ENCODE results near the gene MLLT6.
A peak's percentile ranks its signal among the peaks of the same experiment; 100 is the strongest.

MLLT6 gene

DNA sequence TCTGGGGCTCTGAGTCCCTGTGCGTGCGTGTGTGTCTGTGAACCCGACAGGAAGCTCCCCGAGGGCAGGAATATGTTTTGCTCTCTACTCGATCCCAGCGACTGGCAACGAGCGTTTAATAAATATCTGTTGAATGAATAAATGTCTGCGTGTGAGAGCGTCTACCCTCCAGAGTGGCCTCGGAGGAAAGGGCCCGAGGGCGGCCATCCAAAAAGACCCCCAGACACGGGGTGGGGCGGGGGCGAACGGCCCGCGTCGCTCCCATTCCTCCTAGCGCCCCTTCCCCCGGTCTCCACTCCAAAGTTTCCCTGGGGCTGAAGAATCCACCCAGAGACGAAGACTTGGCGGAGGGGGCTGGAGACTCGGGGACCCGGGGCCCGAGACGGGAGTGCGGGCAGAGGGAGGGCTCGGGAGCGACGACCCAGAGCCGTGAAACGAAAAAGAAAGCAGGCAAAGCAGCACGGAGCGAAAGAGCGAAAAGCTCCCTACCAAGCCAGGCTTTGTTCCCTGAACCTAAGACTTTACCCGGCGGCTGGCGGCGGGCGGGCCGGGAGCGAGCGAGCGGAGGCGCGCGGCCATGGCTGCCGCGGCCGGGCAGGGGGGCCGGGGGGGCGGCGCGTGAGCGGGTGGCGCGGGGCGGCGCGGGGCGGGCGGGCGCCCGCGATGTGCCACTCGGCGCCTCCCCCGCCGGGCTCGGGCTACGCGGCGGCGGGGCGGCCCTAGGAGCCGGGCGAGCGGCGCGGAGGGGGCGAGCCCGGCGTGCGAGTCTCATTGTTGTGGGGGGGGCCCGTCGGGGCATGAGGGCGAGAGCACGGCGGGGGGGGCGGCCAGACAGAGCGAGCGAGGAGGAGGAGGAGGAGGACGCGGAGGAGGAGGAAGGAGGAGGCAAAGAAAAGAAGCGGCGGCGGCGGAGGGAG is at the start of gene MLLT6:
Gene MLLT6, plus strand, starts transcription at position 668 of the 917 bp plus-strand sequence. CDS start 360 bp downstream, outside the sequence.
- peak; percentile 86 for DNase-seq

DNA sequence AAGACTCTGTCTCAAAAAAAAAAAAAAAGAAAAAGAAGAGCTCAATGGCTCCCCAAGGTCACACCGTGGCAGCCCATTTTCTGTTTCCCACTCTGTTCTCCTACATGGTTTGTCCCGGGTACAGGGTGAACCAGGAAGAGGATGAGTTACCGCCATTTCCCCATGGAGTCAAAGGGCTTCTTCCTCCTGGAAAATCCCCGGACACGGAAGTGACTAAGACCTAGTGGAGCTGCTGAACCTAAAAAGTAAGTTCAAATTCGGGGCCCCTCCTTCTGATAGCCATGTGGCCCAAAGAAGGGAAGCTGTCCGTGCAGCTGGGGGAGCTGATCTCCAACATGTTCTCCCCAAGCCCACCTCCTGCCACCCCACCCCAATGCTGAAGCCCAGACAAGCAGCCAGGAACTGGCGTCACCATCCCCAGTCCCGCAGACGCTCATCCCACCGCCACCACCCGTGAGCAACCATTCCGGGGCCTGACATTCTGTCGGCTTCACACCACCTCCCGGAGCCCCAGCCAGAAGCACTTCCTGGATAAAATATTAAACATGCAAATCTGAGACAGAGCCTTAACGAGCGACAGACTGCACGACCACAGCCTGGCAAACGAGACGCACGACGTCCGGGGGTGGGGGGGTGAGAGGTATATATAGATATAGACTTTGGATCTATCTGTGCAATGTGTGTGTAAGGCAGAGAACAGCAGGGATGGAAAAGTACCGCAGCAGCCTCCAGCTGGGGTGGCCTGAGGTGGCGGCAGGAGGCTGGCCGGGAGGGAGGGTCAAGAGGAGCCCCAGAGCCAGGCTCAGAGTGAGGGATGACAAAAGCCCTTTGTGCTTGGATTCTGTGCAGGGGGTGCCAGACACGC is 47.9 kb upstream of the MLLT6 start:
- no peak for DNase-seq

DNA sequence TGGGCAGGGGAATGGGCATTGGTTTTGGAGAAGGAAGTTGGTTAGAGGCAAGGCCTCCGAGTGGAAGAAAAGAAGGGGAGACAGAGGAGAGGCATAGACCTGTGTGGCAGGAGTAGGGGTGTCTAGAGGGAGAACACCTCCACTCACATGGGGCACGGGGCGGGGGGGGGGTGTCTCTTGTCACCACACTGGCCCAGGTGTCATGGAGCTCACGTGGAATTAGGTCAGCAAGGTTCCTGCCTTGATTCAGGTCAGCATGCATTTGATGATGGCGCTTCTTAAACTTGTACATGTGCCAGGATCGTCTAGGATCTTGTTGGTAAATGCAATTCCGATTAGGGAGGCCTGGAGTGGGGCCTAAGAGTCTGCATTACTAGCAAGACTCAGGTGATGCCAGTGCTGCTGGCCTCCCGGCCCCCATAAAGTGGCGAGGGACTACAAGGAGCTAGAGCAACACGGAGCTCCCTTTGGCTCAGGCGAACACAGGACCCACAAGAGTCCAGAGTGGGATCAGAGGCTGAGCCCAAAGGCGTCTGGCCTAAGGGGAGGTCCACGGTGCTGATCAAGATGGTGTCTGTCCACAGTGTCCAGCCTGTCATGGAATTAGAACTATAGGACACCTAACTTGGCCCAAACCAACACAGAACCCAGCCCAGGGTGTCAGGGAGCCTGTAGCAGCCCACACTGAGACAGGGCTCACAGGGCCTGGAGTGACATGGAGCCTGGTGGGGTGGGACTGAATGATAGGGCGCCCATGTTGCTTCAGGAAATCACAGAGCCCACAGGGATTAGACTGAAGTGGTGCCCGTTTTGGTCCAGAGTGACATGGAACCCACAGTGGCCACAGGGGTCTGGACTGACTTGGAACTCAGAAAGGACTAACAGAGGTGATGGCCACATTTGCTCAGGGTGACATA is 47.0 kb upstream of the MLLT6 start:
- no peak for DNase-seq

GRCh38 chr17:38658741-38659345 is 46.2 kb upstream of the MLLT6 start:
- DNase-seq = no peak

DNA sequence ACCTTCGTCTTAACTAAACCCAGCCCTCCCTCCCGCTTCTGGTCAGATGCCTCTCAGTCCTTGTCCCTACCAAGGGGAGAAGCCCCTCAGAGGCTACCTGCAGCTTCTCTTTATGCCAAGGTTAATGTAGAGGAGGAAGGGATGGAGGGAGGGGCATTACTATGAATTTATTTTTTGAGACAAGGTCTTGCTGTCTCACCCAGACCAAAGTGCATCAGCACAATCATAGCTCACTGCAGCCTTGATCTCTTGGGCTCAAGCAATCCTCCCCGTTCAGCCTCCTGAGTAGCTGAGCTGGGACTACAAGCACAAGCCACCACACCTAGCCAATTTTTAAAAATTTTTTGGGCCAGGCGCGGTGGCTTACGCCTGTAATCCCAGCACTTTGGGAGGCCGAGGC is 45.7 kb upstream of the MLLT6 start:
- no peak for DNase-seq

- no peak for DNase-seq
These were observed 44.7 kb upstream of the MLLT6 start for GRCh38 chr17:38660097-38661025.

DNA sequence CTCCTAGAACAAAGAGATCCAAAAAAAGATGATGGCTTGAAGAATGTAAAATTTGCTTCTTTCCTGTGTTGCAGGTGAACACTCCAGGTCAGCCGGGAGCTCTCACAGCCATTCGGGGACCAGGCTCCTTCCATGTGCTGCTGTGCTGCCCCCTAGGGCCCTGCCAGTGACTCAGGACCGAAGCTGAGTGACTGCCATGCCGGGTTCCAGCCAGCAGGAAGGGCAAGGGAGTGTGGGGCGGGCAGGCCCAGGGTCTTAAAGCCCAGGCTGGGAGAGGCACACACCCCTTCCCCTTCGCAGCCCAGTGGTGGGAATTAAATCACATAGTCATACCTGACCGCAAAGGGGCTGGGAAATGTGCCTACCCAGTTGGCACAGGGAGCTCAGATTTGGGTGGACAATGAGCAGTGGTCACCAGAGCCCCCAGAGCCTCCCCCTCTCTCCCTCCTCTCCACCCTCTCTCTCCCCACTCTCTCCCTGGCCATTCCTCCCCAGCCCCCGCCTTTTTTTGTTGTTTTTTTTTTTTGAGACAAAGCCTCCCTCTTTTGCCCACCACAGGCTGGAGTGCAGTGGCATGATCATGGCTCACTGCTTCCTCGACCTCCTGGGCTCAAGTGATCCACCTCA is 41.8 kb upstream of the MLLT6 start:
- DNase-seq = peak; percentile 78

DNA sequence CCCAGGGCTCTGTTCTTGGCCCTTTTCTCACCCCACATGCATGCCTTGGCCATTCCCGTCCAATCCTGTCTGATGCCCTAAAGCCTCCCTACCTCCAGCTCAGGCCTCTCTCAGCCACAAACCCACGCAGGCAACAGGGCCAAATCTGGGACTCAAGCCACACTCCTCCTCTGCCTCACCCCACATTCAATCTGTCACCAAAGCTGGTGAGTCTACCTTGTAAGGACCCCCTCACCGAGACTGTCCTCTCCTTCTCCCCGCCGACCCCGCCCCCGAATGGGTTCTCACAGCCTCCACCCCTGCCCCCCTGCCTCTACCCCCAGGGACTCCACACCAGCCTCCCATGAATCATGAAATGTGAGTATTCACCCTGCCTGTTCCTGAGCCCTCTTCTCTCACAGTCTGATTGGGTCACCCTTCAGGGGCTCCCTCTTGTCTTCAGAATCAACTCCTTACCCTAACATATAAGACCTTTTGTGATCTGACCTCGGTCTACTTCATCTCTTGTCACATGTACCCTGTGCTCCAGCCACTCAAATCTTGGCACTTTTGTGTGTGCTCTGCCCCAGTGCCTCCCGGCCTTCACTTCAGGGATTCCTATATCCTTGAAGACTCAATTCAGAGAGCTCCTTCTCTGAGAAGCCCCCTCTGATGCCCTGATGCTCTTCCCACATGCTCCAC is 41.0 kb upstream of the MLLT6 start:
- no peak for DNase-seq

- DNase-seq = peak; percentile 67
These were observed 37.8 kb upstream of the MLLT6 start for GRCh38 chr17:38667099-38667786.

DNA sequence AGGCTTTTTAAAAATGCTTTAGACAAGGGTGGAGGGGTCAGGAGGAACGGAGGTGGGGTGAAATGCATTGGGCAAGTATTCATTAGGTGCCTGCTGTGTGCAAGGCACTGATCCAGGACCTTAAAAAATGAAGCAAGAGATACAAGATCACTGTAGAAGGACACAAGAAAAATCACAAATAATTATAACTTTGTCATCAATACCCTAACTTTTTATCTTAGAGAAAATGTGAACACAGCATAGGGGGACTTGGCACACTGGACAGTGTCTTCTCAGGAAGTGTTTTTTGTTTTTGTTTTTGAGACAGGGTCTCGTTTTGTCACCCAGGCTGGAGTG is 37.3 kb upstream of the MLLT6 start:
- DNase-seq = no peak

DNA sequence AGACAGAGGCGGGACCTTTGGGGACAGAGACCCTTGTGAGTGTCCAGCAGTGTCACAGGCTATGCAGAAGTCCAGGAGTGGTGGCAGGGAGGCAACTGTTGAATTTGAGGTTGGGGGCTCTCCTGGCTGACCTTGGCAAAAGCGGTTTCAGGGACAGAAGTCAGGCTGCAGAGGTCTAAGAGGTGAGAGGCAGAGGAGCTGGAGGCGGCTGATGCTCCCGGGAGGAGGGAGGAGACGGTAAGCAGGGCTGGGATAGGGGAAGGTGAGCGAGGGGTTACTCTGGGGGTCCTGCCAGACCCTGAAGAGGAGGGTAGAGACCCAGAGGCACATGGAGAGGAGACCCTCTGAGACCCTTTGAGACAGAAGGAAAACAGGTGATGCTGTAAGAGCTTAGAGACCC is 35.6 kb upstream of the MLLT6 start:
- DNase-seq = no peak

DNA sequence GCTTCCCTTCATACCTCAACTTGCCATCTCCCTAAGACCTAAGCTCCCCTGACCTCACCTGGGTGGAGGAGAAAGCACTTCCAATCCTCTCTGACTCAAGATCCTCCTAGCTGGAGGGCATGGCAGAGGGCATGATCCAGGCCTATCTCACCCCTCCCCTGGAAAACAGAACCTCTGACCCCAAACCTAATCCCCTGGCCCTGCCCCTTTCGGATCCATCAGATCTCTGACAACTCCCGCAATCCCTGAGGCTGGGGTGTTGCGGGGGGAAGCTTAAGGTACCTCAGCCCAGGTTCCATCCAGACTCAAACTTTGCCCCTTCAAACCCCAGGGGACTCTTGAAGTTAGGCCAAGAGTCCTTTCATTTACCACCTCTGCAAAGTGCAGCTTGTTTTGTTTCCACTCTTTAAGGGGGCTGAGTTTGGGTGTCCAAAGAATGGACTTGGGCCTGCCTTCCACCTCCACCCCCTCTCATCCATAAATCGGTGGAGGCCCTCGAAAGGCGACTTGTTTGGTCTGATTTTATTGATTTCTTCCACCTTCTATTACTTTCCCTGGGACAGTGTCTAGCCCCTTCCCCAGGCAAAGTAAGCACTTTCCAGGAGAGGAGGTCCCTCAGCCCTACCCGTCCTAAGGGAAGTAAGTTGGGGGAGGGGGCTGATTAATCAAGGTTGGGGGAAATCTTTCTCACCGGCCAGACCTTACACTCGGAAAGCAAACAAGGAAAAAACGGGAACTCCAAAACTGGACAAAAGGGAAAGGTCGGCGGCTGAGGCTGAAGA is 32.9 kb upstream of the MLLT6 start:
- no peak for DNase-seq

GRCh38 chr17:38672788-38673706 is 32.0 kb upstream of the MLLT6 start:
- DNase-seq = no peak

DNA sequence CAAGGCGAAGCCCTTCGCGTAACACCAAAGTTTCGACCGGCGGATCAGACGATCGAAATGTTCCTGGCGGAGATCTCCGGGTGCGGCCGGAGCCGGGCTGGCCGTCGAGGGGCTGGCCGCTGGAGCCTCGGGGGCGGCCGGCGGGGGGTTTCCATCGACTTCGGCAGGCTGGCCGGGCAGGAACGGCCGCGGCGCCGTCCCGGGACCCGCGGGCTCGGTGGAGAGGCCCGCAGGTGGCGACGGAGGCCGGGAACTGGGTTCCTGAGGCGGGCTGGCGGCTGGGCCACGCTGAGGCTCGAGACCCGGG is 31.4 kb upstream of the MLLT6 start:
- no peak for DNase-seq

DNA sequence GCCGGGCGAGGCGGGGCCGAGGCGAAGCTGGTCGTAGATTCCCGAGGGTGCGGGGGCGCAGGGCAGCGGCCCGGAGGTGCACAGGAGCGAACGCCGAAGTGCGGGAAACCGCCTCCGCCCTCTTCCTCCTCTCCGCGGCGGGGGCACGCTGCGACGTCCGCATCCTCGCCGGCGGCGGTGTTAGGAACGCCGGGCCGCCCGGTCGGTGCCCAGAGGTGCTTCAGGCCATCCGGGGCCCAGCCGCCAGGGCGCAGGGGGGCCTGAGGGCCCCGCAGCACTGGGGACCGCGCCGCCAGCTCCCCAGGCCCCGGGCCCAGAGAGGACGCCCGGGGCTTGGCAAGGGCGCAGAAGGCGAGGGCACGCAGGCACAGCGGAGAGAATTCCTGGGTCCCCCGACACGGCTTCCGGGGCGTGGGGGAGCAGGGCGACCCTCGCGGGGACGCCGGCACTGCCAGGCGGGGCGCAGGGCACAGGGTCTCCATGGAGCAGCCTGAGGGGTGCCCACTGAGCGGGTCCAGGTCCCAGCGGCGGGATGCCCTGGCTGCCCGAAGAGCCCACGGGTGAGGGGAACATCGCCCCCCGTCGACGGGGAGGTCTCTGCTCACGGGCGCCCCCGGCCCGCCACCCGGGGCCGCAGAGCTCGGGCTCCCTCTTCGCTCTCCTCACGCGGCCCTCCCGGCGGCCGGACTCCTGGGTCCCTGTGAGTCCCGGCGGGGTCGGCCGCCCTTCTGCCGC is 30.9 kb upstream of the MLLT6 start:
- no peak for DNase-seq

- peak; percentile 87 for DNase-seq
These were observed 30.1 kb upstream of the MLLT6 start, which contains the start of gene EPOP for GRCh38 chr17:38674749-38675615. Gene EPOP, minus strand, starts transcription at chr17:38674957. Its CDS starts 462 bp downstream, at chr17:38674495.
